H9 (cell line): ENCODE data around the gene ABHD17B. TPM values are rescaled to one million over a fixed set of nuclear protein-coding genes. Genes with fewer than 3 reads are reported as not detected.

Source experiments
- DNase-seq: peaks from one replicate; pipeline ENCODE4 v3.0.0-alpha.2; 2017
- H2AFZ ChIP-seq: one replicate; pipeline ENCODE4 v1.6.1; 2013; ENCODE audit warnings: mild to moderate bottlenecking, low read length, control low read depth, moderate library complexity
- H2AK5ac ChIP-seq: 2 replicates; pipeline ENCODE4 v1.6.1; 2013; ENCODE audit warnings: low read length, control low read depth, mixed read lengths; ENCODE audit not compliant: insufficient read length
- H2BK120ac ChIP-seq: one replicate; pipeline ENCODE4 v1.6.1; 2013; ENCODE audit warnings: low read depth, mild to moderate bottlenecking, low read length, control low read depth, inconsistent platforms; ENCODE audit not compliant: poor library complexity, severe bottlenecking
- H2BK12ac ChIP-seq: 2 replicates; pipeline ENCODE4 v1.6.1; 2013; ENCODE audit warnings: low read length, control low read depth, mixed read lengths, low read depth; ENCODE audit not compliant: insufficient read length
- H2BK15ac ChIP-seq: 2 replicates; pipeline ENCODE4 v1.6.1; 2013; ENCODE audit warnings: low read depth, low read length, control low read depth
- H2BK20ac ChIP-seq: one replicate; pipeline ENCODE4 v1.6.1; 2013; ENCODE audit warnings: low read depth, mild to moderate bottlenecking, low read length, control low read depth, inconsistent platforms; ENCODE audit not compliant: poor library complexity, severe bottlenecking
- H2BK5ac ChIP-seq: 2 replicates; pipeline ENCODE4 v1.6.1; 2013; ENCODE audit warnings: low read length, control low read depth, mixed read lengths; ENCODE audit not compliant: insufficient read length
- H3K14ac ChIP-seq: 2 replicates; pipeline ENCODE4 v1.6.1; 2013; ENCODE audit warnings: low read length, control low read depth; ENCODE audit not compliant: insufficient read depth
- H3K18ac ChIP-seq: 2 replicates; pipeline ENCODE4 v1.6.1; 2013; ENCODE audit warnings: low read depth, mild to moderate bottlenecking, mixed read lengths, low read length, control low read depth; ENCODE audit not compliant: insufficient read length
- H3K23ac ChIP-seq: 2 replicates; pipeline ENCODE4 v1.6.1; 2013; ENCODE audit warnings: low read length, control low read depth, mixed read lengths, low read depth; ENCODE audit not compliant: insufficient read length
- H3K23me2 ChIP-seq: 2 replicates; pipeline ENCODE4 v1.6.1; 2013; ENCODE audit warnings: low read depth, mild to moderate bottlenecking, mixed read lengths, low read length, control low read depth; ENCODE audit not compliant: insufficient read length, poor library complexity, severe bottlenecking
- H3K27ac ChIP-seq: 2 replicates; pipeline ENCODE4 v1.5.1; 2013; ENCODE audit warnings: low read length, control low read depth, mixed read lengths, low read depth; ENCODE audit not compliant: insufficient read length
- H3K27me3 ChIP-seq: 2 replicates; pipeline ENCODE4 v1.6.1; 2013; ENCODE audit warnings: low read length, control low read depth, inconsistent platforms; ENCODE audit not compliant: insufficient read depth
- H3K4ac ChIP-seq: 2 replicates; pipeline ENCODE4 v1.6.1; 2013; ENCODE audit warnings: low read depth, mild to moderate bottlenecking, control low read depth, inconsistent platforms, low read length, moderate library complexity
- H3K4me1 ChIP-seq: 2 replicates; pipeline ENCODE4 v1.6.1; 2013; ENCODE audit warnings: low read length, control low read depth, inconsistent platforms; ENCODE audit not compliant: insufficient read depth
- H3K4me2 ChIP-seq: 2 replicates; pipeline ENCODE4 v1.6.1; 2013; ENCODE audit warnings: low read length, control low read depth, mixed read lengths; ENCODE audit not compliant: insufficient read length, insufficient read depth
- H3K56ac ChIP-seq: 2 replicates; pipeline ENCODE4 v1.6.1; 2013; ENCODE audit warnings: low read depth, mild to moderate bottlenecking, mixed read lengths, low read length, control low read depth; ENCODE audit not compliant: insufficient read length
- H3K79me1 ChIP-seq: 2 replicates; pipeline ENCODE4 v1.6.1; 2013; ENCODE audit warnings: low read depth, mild to moderate bottlenecking, moderate library complexity, low read length, control low read depth, inconsistent platforms; ENCODE audit not compliant: insufficient read depth, poor library complexity, severe bottlenecking
- H3K79me2 ChIP-seq: 2 replicates; pipeline ENCODE4 v1.6.1; 2013; ENCODE audit warnings: low read length, control low read depth, inconsistent platforms; ENCODE audit not compliant: insufficient read depth
- H3K9ac ChIP-seq: 2 replicates; pipeline ENCODE4 v1.6.1; 2013; ENCODE audit warnings: low read length, control low read depth, mixed read lengths; ENCODE audit not compliant: insufficient read length; ENCODE audit errors: extremely low read depth
- H3K9me3 ChIP-seq: one replicate; pipeline ENCODE4 v1.6.1; 2013; ENCODE audit warnings: low read depth, low read length, inconsistent platforms; ENCODE audit not compliant: control insufficient read depth
- H3T11ph ChIP-seq: one replicate; pipeline ENCODE4 v1.6.1; 2013; ENCODE audit warnings: mild to moderate bottlenecking, low read length, control low read depth, inconsistent platforms
- H4K20me1 ChIP-seq: one replicate; pipeline ENCODE4 v1.6.1; 2013; ENCODE audit not compliant: control insufficient read depth, insufficient read length, insufficient read depth
- H4K5ac ChIP-seq: 2 replicates; pipeline ENCODE4 v1.6.1; 2013; ENCODE audit warnings: low read depth, mild to moderate bottlenecking, mixed read lengths, low read length, control low read depth; ENCODE audit not compliant: insufficient read length
- H4K8ac ChIP-seq: replicated peaks from 2 replicates; pipeline ENCODE4 v1.6.1; 2013; ENCODE audit warnings: low read length, control low read depth, mixed read lengths, low read depth; ENCODE audit not compliant: insufficient read length
- H4K91ac ChIP-seq: 2 replicates; pipeline ENCODE4 v1.6.1; 2013; ENCODE audit warnings: low read depth, mild to moderate bottlenecking, moderate library complexity, mixed read lengths, low read length, control low read depth; ENCODE audit not compliant: insufficient read length
- H3K27ac Mint-ChIP-seq, 3 experiments: 2 replicates in 2 of 3; 3 replicates in 1 of 3; pipeline ENCODE4 v1.8.0; 2020 to 2021; ENCODE audit warnings: mixed read lengths in 3 of 3, mild to moderate bottlenecking in 1 of 3, moderate library complexity in 1 of 3
- H3K27me3 Mint-ChIP-seq: 2 replicates; pipeline ENCODE4 v1.8.0; 2021; ENCODE audit warnings: low read depth, mild to moderate bottlenecking, moderate library complexity, mixed read lengths
- H3K36me3 Mint-ChIP-seq, 3 experiments: 2 replicates in 2 of 3; 3 replicates in 1 of 3; pipeline ENCODE4 v1.8.0; 2020 to 2021; ENCODE audit warnings: low read depth in 3 of 3, mixed read lengths in 3 of 3; ENCODE audit not compliant: insufficient read depth in 1 of 3
- H3K4me1 Mint-ChIP-seq, 2 experiments: 2 replicates each; pipeline ENCODE4 v1.8.0; 2020; ENCODE audit warnings: mixed read lengths in 2 of 2
- H3K4me3 Mint-ChIP-seq, 2 experiments: 2 replicates in 1 of 2; 3 replicates in 1 of 2; pipeline ENCODE4 v1.8.0; 2020 to 2021; ENCODE audit warnings: mild to moderate bottlenecking in 2 of 2, mixed read lengths in 2 of 2, moderate library complexity in 1 of 2
- H3K9me3 Mint-ChIP-seq, 2 experiments: 2 replicates in 1 of 2; 3 replicates in 1 of 2; pipeline ENCODE4 v1.8.0; 2020; ENCODE audit warnings: mild to moderate bottlenecking in 2 of 2, mixed read lengths in 2 of 2, moderate library complexity in 1 of 2
- CTCF ChIP-seq: fragments of 200-600 bp; sonication (generic); conservative IDR thresholded peaks from 3 replicates; pipeline ENCODE4 v1.8.0; 2021; ENCODE audit warnings: antibody characterized with exemption, mild to moderate bottlenecking
- WGBS: extraction: QIAGEN DNeasy Blood & Tissue Kit; methylation state at CpG from one replicate; pipeline ENCODE4 v1.1.7; 2013; ENCODE audit warnings: missing lambda C conversion rate, low lambda C conversion rate, mixed read lengths; ENCODE audit not compliant: insufficient read length; ENCODE audit errors: extremely low coverage; 5-methylcytosine and 5-hydroxymethylcytosine counted together
- total RNA-seq: library from RNA; stranded (reverse); gene quantifications from 2 replicates; pipeline ENCODE4 v1.2.1, GENCODE V29; 2021

ABHD17B gene
- total RNA-seq, 1 experiment from 2014 or later: 67.6 TPM

GRCh38 chr9:71861618-71862017 lies 49.4 kb downstream of the ABHD17B start:
- Mint-ChIP-seq H3K4me1 (peaks cover 9 to 19% of the 10 kb centered on the region in 2 experiments; a peak in 3 of 4 replicates), H3K36me3 (peaks cover 32 to 51% (median 37%) of the 10 kb centered on the region in 3 experiments), H3K27me3 (no peaks in the 10 kb centered on the region), H3K9me3 (peaks cover 17 to 19% of the 10 kb centered on the region in 2 experiments; a peak in 4 of 5 replicates), H3K4me3 (no peak overlapping the region), H3K27ac (no peak overlapping the region)
- Histone ChIP-seq H3K27me3 (no peaks in the 10 kb centered on the region), H3K4me1 (no peaks in the 10 kb centered on the region), H4K20me1 (no peaks in the 10 kb centered on the region), H3K4ac (no peak overlapping the region), H2BK12ac (no peak overlapping the region), H3K9me3 (no peaks in the 10 kb centered on the region), H3K27ac (no peak overlapping the region), H2AFZ (no peak overlapping the region), H3K79me2 (no peaks in the 10 kb centered on the region), H3K79me1 (no peaks in the 10 kb centered on the region), H2AK5ac (no peak overlapping the region), H3K23ac (no peak overlapping the region), H4K91ac (no peak overlapping the region), H3K23me2 (no peaks in the 10 kb centered on the region), H4K5ac (no peak overlapping the region), H3K4me2 (no peak overlapping the region), H2BK120ac (no peak overlapping the region), H3K56ac (no peak overlapping the region), H3T11ph (no peak overlapping the region), H2BK15ac (no peak overlapping the region), H2BK20ac (no peak overlapping the region), H3K18ac (no peak overlapping the region), H2BK5ac (no peak overlapping the region), H3K9ac (no peak overlapping the region), H4K8ac (no peak overlapping the region), H3K14ac (no peak overlapping the region)
- DNase-seq: no peak
- no peak for TF ChIP-seq CTCF
- WGBS: no CpG with 5 or more reads among the region's 3 CpGs
